MV-4-11 (cell line): ENCODE measurements around the gene AGAP1.

Experiments used
- DNase-seq: peaks from one replicate; lab custom pipeline; 2025; lab: John Stamatoyannopoulos, UW

Gene AGAP1

GRCh38 chr2:235550378-235550760 lies 56.5 kb downstream of the AGAP1 start:
- no peak for DNase-seq

- no peak for DNase-seq
These were observed 57.1 kb downstream of the AGAP1 start for GRCh38 chr2:235550946-235551345.

GRCh38 chr2:235551965-235552364 lies 58.1 kb downstream of the AGAP1 start:
- DNase-seq = no peak

GRCh38 chr2:235552671-235553070 lies 58.8 kb downstream of the AGAP1 start:
- DNase-seq = no peak

GRCh38 chr2:235553291-235553690 lies 59.4 kb downstream of the AGAP1 start:
- no peak for DNase-seq

GRCh38 chr2:235553696-235554100 lies 59.9 kb downstream of the AGAP1 start:
- DNase-seq = no peak

- DNase-seq = no peak
These were observed 60.5 kb downstream of the AGAP1 start for GRCh38 chr2:235554385-235554784.

- no peak for DNase-seq
These were observed 61.1 kb downstream of the AGAP1 start for GRCh38 chr2:235554936-235555335.

GRCh38 chr2:235555371-235555770 lies 61.5 kb downstream of the AGAP1 start:
- peak; percentile 84 for DNase-seq

GRCh38 chr2:235556086-235556485 lies 62.2 kb downstream of the AGAP1 start:
- DNase-seq = no peak

GRCh38 chr2:235556901-235557300 lies 63.1 kb downstream of the AGAP1 start:
- DNase-seq = no peak

- DNase-seq = no peak
These were observed 64.1 kb downstream of the AGAP1 start for GRCh38 chr2:235557903-235558302.

- DNase-seq = no peak
These were observed 64.7 kb downstream of the AGAP1 start for GRCh38 chr2:235558572-235558971.

- no peak for DNase-seq
These were observed 66.5 kb downstream of the AGAP1 start for GRCh38 chr2:235560345-235560744.

- no peak for DNase-seq
These were observed 67.6 kb downstream of the AGAP1 start for GRCh38 chr2:235561450-235561849.

GRCh38 chr2:235562065-235562747 lies 68.4 kb downstream of the AGAP1 start:
- DNase-seq = no peak

GRCh38 chr2:235563056-235563910 lies 69.4 kb downstream of the AGAP1 start:
- DNase-seq = no peak

- no peak for DNase-seq
These were observed 70.2 kb downstream of the AGAP1 start for GRCh38 chr2:235564066-235564465.

- no peak for DNase-seq
These were observed 71.2 kb downstream of the AGAP1 start for GRCh38 chr2:235564884-235565530.

- no peak for DNase-seq
These were observed 72.6 kb downstream of the AGAP1 start for GRCh38 chr2:235566415-235566814.

GRCh38 chr2:235566931-235567495 lies 73.2 kb downstream of the AGAP1 start:
- DNase-seq = no peak

GRCh38 chr2:235567842-235568241 lies 74.0 kb downstream of the AGAP1 start:
- DNase-seq = no peak

GRCh38 chr2:235568431-235568830 lies 74.6 kb downstream of the AGAP1 start:
- DNase-seq = peak; percentile 60
